DND-41 (cell line): ENCODE data around the gene ARHGAP26.

Experiments
- CTCF ChIP-seq: IDR thresholded peaks from 2 replicates; pipeline ENCODE4 v1.5.1; 2012; ENCODE audit warnings: borderline replicate concordance, low read length, moderate library complexity, mild to moderate bottlenecking; ENCODE audit not compliant: poor library complexity, severe bottlenecking; ENCODE audit errors: extremely low read depth
- EZH2 ChIP-seq: IDR thresholded peaks from 3 replicates; pipeline ENCODE4 v1.6.1; 2012; ENCODE audit warnings: borderline replicate concordance, low read depth, mild to moderate bottlenecking, moderate library complexity, low read length, inconsistent platforms; ENCODE audit not compliant: severe bottlenecking

DNA sequence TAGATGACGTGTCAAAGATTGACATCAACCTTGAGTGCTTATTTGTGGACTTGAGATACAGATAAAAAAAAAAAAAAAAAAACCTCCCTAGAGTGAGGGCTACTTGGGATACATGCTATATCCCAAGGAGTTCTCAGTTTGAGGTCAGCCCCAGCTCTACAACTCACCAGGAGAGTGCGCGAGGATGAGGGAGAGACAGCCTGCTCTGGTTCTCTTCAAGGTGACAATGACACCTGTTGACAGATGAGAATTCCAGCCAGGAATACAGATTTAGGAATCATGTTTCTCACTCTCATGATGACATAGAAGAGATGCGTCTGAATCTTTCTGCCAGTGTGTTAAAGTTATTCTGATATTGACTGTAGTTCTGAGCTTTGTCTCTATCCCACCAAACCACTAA, 24.9 kb upstream of the ARHGAP26 start:
- TF ChIP-seq CTCF (no peak), EZH2 (no peak)
